NOMO-1 treated with dmso at 0.1 percent for 144 hours (cell line): ENCODE measurements around the gene PLA2G4B.
"Not testable (repeated sequence)": the region's sequence is repeated elsewhere in the genome, so short reads cannot be mapped to it uniquely, and the experiment has no call there.

Source experiments
- DNase-seq: peaks from one replicate; lab custom pipeline; 2025; ENCODE audit not compliant: unreplicated experiment; lab: John Stamatoyannopoulos, UW

Gene PLA2G4B

GRCh38 chr15:41825572-41826535 lies 12.8 kb upstream of the PLA2G4B start:
- no peak for DNase-seq

GRCh38 chr15:41827290-41827879 lies 11.3 kb upstream of the PLA2G4B start:
- DNase-seq, result no peak

- DNase-seq, result peak; percentile 59
Observed at GRCh38 chr15:41827880-41828806, 10.5 kb upstream of the PLA2G4B start, which contains the start of gene JMJD7. Gene JMJD7 (plus strand): TSS chr15:41828092. CDS start chr15:41828125, 33 bp downstream.

GRCh38 chr15:41828807-41829141 lies 9.9 kb upstream of the PLA2G4B start:
- DNase-seq, result no peak

- no peak for DNase-seq
Observed at GRCh38 chr15:41829959-41830646, 8.5 kb upstream of the PLA2G4B start.

- not testable (repeated sequence) for DNase-seq
Observed at GRCh38 chr15:41831291-41831690, 7.4 kb upstream of the PLA2G4B start.

GRCh38 chr15:41832208-41832607 lies 6.4 kb upstream of the PLA2G4B start:
- no peak for DNase-seq

GRCh38 chr15:41832875-41833274 lies 5.8 kb upstream of the PLA2G4B start:
- DNase-seq, result no peak

GRCh38 chr15:41834096-41834495 lies 4.6 kb upstream of the PLA2G4B start:
- no peak for DNase-seq

- no peak for DNase-seq
Observed at GRCh38 chr15:41836073-41836472, 2.6 kb upstream of the PLA2G4B start.

GRCh38 chr15:41836713-41837454 lies 1.8 kb upstream of the PLA2G4B start:
- DNase-seq, result no peak

GRCh38 chr15:41839781-41840491 lies 1.3 kb downstream of the PLA2G4B start:
- DNase-seq, result no peak

GRCh38 chr15:41840673-41841072 lies 2.0 kb downstream of the PLA2G4B start:
- DNase-seq, result no peak

GRCh38 chr15:41841131-41841530 lies 2.5 kb downstream of the PLA2G4B start:
- DNase-seq, result no peak

GRCh38 chr15:41842229-41842628 lies 3.6 kb downstream of the PLA2G4B start:
- DNase-seq, result no peak

- DNase-seq, result no peak
Observed at GRCh38 chr15:41843571-41843970, 4.9 kb downstream of the PLA2G4B start.

GRCh38 chr15:41844814-41845213 lies 6.2 kb downstream of the PLA2G4B start:
- no peak for DNase-seq

- no peak for DNase-seq
Observed at GRCh38 chr15:41847206-41847605, 8.6 kb downstream of the PLA2G4B start.

- DNase-seq, result no peak
Observed at GRCh38 chr15:41847981-41848380, 9.3 kb downstream of the PLA2G4B start.
